ENCODE measurements around the gene KRT71.
A peak's percentile ranks its signal among the peaks of the same experiment; 100 is the strongest.
"Not testable (repeated sequence)": the region's sequence is repeated elsewhere in the genome, so short reads cannot be mapped to it uniquely, and the experiment has no call there.

KRT71 gene

DNA sequence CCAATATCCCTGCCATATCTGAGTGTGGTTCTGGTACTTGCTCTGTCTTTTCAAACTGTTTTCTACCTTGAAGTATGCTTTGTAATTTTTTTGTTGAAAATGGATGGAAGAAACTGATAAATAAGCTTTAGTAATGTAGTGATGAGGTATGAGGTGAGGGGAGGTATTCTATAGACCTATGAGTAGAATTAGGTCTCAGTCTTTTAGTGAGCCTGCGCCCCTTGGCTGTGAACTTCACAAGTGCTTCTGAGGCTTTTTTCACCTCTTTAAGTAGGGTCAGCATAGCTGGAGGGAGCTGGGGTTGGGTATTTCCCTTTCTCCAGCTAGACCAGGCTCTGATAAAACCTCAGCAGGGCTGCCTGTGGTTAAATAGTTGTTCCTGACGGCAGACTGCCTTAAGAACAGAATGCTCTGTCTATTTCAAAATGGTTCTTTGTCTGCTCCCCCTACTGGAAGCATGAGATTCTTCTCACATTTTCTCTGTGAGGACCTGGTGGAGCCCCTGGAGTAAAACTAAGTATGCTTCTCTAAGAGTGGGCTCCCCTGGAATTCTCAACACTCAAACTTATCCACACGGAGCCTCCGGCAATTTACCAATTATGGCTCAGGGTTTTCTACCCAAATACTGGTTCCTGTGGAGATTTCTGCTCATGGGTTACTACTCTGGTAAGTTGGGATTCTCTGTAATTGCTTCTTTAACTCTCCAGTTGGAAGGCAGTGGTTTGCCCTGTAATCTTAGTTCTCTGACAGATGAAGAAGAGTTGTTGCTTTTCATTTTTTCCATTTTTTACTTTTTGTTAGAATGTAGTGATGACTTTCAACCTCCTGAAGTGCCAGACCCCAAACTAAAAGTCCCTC, 45.9 kb downstream of the KRT71 start:
- no peak overlapping the region for H3K4me3 ChIP-seq (ENCODE audit: low read depth, low read length)
- peak; percentile 43 for TF ChIP-seq CTCF (IDR thresholded peaks at IDR 0.05; ENCODE audit: low read depth, low read length)

DNA sequence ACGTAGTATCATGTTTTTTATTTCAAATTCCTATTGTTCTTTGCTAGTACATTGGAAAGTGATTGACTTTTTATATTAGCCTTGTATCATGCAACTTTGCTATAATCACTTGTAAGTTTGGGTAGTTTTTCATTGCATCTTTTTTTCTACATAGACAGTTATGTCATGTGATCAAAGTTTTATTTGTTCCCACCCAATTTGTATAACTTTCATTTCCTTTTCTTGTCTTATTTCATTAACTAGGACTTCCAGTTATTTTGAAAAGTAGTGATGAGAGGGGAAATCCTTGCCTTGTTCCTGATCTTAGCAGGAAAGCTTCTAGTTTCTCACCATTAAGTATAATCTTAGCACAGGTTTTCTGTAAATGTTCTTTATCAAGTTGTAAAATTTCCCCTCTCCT, 50.1 kb downstream of the KRT71 start:
- TF ChIP-seq CTCF (IDR thresholded peaks at IDR 0.05; ENCODE audit: low read depth, low read length) = no peak
- no peak overlapping the region for H3K4me3 ChIP-seq (ENCODE audit: low read depth, low read length)

- no peak for TF ChIP-seq CTCF (IDR thresholded peaks at IDR 0.05; ENCODE audit: low read depth, low read length)
- no peak overlapping the region for H3K4me3 ChIP-seq (ENCODE audit: low read depth, low read length)
Observed at GRCh38 chr12:52501490-52501889, 51.5 kb downstream of the KRT71 start.

- not testable (repeated sequence) for H3K4me3 ChIP-seq (ENCODE audit: low read depth, low read length)
Observed at GRCh38 chr12:52500574-52500973, 52.4 kb downstream of the KRT71 start.

DNA sequence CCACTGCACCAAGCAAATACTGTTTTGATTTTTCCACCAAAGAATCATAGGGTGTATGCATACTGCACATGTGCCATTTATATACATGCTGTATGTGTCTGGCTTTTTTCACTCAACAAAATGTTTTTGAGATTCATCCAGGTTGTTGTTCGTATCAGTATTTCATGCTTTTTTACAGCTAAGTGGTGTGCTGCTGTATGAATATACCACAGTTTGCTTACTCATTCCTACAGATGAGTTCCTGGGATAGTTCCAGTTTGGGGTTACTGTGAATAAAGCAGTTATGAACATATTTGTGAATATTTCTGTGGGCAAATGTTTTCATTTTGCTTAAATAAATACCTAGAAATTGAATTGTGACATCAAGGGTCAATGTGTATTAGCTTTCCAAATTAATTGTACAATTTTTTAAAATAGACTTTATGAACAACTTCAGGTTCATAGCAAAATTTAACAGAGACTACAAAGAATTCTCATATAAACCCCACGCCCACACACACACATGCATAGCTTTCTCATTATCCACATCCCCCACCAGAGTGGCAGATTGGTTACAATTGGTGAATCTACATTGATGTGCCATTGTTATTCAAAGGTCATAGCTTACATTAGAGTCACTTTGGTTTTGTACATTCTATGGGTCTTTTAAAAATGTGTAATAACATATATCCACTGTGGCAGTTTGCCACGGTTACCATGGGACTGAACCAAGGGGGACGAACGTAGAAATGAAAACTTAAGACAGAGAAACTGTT, 53.0 kb downstream of the KRT71 start:
- H3K4me3 ChIP-seq (ENCODE audit: low read depth, low read length) = no peak overlapping the region
- no peak for TF ChIP-seq CTCF (IDR thresholded peaks at IDR 0.05; ENCODE audit: low read depth, low read length)

DNA sequence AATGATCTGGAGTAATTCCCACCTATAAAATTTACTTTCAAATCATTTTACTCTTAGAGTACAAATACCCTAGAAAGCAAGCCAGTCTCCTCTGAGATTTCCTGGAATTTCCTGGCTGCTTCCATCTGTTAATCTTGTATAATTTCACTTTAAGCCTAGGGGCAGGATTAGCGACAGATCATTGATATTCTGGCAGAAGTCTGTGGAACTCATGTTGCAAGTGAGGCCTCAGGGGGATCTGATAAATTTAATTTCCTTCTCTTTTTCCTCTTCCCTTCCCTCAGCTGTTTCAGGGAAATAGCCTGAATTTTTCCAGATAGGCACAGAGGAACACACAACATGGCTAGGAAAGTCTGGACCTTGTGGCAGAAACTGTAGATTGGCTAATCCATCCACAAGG, 54.0 kb downstream of the KRT71 start:
- no peak for TF ChIP-seq CTCF (IDR thresholded peaks at IDR 0.05; ENCODE audit: low read depth, low read length)
- H3K4me3 ChIP-seq (ENCODE audit: low read depth, low read length) = no peak overlapping the region

DNA sequence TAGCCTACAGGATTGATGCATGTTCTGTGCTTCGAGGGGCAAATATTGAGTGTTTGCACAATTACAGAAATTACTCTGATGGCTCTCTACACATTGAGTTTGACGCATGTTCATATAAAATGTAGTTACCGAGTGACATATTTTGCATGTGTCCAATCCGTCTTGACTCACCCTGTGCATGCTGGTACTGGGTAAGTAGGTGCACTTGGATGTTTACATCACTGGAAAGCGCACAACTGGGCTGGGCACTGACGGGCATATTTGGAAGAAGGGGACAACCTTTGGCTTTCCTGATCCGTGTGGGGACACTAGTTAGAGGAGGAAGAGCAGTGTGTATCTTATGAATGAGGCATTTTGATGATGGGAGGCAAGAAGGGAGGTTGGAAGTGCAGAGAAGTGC, 55.0 kb downstream of the KRT71 start:
- TF ChIP-seq CTCF (IDR thresholded peaks at IDR 0.05; ENCODE audit: low read depth, low read length) = no peak
- no peak overlapping the region for H3K4me3 ChIP-seq (ENCODE audit: low read depth, low read length)
